ENCODE measurements around the gene MAP3K14. TPM values are rescaled to one million over a fixed set of nuclear protein-coding genes. Genes with fewer than 3 reads are reported as not detected.

MAP3K14 gene
- total and polyA plus RNA-seq, 4 donors = 1.2 to 7.8 (median 4.2) TPM

DNA sequence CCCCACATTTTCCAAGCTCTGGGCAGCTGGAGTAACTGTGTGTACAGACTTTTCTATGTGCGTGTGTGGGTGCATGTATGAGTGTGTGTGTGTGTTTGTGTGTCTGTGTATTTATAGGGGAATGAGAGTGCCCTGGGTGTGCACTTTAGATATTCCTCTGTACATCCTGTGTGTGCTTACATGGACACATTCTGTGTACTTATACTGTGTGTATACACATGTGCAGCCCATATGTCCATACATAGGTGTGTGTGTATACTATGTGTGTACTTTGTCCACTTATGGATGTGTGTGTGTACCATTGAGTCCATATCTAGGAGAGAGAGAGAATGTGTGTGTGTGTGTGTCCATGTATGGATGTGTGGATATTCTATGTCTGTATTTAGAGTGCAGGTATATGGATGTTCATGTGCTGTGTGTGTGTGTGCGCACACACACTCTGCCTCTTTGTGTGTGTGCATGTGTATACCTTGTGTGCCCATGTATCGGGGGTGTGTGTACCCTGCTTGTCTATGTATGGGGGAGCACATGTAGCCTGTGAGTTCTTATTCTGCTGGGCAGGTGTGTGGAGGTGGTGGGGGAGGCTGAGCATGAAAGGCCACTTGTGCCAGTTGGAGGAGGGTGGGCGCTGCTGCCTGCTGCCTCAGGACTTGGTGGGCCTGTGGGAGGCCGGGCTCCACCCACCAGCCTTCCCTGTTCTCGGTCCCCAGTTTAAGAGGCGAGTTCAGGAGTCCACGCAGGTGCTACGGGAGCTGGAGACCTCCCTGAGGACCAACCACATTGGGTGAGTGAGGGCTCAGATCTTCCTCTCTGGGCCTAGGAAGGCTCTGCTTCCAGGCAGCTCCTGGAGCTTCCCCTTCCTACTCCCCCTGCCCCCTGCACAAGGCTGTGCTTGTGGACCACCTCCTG lies 84.1 kb downstream of the MAP3K14 start:
- H3K27me3 ChIP-seq (ENCODE audit: control insufficient read depth in 4 of 4, insufficient read depth in 4 of 4, low read length in 3 of 4) = no peaks in the 10 kb centered on the region
- WGBS = 90% methylated on average over 9 of the region's 9 CpGs
- peaks cover 0 to 5% (median 0%) of the 10 kb centered on the region in 4 donors for H3K4me1 ChIP-seq (ENCODE audit: control insufficient read depth in 4 of 4, insufficient read depth in 4 of 4, low read length in 3 of 4)
- no peak overlapping the region for H3K9ac ChIP-seq (ENCODE audit: low read depth in 1 of 2, low read length in 2 of 2)
- TF ChIP-seq FOXA1 (IDR thresholded peaks at IDR 0.05) = no peak
- TF ChIP-seq CTCF (IDR thresholded peaks at IDR 0.05; ENCODE audit: low read depth, low read length, missing input control) = no peak
- TF ChIP-seq HNF4A (conservative IDR thresholded peaks at IDR 0.05) = no peak
- no peak for TF ChIP-seq JUND (IDR thresholded peaks at IDR 0.05)
- H3K9me3 ChIP-seq (ENCODE audit: control insufficient read depth in 4 of 4, low read length in 3 of 4) = no peaks in the 10 kb centered on the region
- H3K4me3 ChIP-seq (ENCODE audit: low read depth in 1 of 3, low read length in 3 of 3) = no peak overlapping the region
- no peaks in the 10 kb centered on the region for H3K36me3 ChIP-seq (ENCODE audit: control insufficient read depth in 4 of 4, insufficient read depth in 3 of 4, low read depth in 1 of 4, low read length in 3 of 4)
- H3K27ac ChIP-seq (ENCODE audit: low read depth in 1 of 2, low read length in 2 of 2) = no peak overlapping the region
- no peak for DNase-seq (ENCODE audit: low spot score)

DNA sequence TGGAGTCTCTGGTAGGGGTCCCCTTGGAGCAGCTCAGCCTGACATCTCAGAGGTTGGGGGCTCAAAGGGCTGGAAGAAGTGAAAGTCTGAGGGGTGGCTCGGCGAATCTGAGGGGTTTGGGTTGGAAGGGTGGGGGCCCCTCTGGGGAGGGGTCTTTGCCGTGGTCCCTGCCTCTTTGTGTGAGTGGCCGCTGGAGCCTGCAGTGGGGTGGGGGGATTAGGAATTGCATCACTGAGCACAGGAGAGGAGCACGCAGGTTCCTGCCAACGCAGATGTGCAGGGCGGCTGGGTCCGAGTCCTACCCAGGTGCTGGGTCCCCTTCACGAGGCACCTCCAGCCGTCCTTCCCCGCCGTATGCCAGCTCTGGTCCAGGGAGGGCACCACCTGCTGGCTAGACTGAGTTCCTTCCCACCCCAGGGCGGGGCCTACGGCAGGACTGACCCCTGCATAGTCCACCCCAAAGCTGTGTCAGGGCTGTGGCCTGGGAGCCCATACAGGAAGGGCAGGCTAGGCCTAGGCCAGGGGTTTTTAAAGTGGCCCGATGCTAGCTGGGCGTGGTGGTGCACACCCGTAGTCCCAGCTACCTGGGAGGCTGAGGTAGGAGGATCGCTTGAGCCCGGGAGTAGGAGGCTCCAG lies 85.2 kb downstream of the MAP3K14 start:
- Histone ChIP-seq H3K9ac (ENCODE audit: low read depth in 1 of 2, low read length in 2 of 2) (no peak overlapping the region), H3K27ac (ENCODE audit: low read depth in 1 of 2, low read length in 2 of 2) (no peak overlapping the region), H3K27me3 (ENCODE audit: control insufficient read depth in 4 of 4, insufficient read depth in 4 of 4, low read length in 3 of 4) (no peaks in the 10 kb centered on the region), H3K4me3 (ENCODE audit: low read depth in 1 of 3, low read length in 3 of 3) (no peak overlapping the region), H3K9me3 (ENCODE audit: control insufficient read depth in 4 of 4, low read length in 3 of 4) (no peaks in the 10 kb centered on the region), H3K36me3 (ENCODE audit: control insufficient read depth in 4 of 4, insufficient read depth in 3 of 4, low read depth in 1 of 4, low read length in 3 of 4) (no peaks in the 10 kb centered on the region), H3K4me1 (ENCODE audit: control insufficient read depth in 4 of 4, insufficient read depth in 4 of 4, low read length in 3 of 4) (peaks cover 0 to 5% (median 0%) of the 10 kb centered on the region in 4 donors)
- WGBS = 72% methylated on average over 19 of the region's 19 CpGs
- DNase-seq (ENCODE audit: low spot score) = no peak
- TF ChIP-seq TAF1 (conservative IDR thresholded peaks at IDR 0.05) (no peak), CTCF (IDR thresholded peaks at IDR 0.05; ENCODE audit: low read depth, low read length, missing input control) (peak; percentile 24), RAD21 (IDR thresholded peaks at IDR 0.05) (peak in 1 of 2 donors; percentile 46), NR2F2 (IDR thresholded peaks at IDR 0.05) (no peak), ATF3 (IDR thresholded peaks at IDR 0.05) (no peak)

DNA sequence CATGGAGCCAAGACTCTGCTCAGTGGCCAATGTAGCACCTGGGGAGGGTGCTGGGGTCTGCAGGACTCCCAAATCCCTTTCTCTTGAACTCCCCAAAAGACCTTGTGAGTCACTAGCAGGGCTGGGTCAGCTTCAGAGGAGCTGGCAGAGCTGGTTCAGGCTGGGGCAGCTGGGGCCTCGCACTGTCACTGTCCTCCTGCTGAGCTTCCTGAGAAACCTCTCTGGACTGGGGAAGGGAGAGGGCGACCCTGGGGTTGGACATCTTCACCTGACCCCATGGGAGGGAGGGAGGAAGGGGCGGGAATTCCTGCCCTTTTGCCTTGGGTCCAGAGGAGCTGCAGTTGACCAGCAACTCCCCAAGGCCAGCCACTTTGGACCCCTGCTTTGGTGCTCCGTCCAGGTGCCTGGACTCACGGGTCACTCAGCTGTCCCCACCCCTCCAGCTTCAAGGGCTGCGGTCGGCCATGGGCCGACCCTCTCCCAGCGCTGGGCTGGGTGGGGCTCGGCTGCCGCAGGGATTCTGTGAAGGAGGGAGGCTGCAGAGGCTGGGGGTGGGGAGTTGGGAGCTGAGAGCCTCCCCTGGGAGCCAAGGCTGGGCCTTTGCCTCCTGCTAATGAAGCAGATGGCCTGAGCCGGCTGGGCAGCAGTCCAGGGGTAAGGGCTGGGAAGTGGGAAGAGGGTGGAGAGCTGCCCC lies 85.9 kb downstream of the MAP3K14 start:
- no peak for TF ChIP-seq RAD21 (IDR thresholded peaks at IDR 0.05)
- no peak for TF ChIP-seq SP1 (IDR thresholded peaks at IDR 0.05)
- TF ChIP-seq ZBTB33 (IDR thresholded peaks at IDR 0.05) = no peak
- TF ChIP-seq TAF1 (conservative IDR thresholded peaks at IDR 0.05) = no peak
- H3K4me3 ChIP-seq (ENCODE audit: low read depth in 1 of 3, low read length in 3 of 3) = no peak overlapping the region
- peaks cover 0 to 5% (median 0%) of the 10 kb centered on the region in 4 donors for H3K4me1 ChIP-seq (ENCODE audit: control insufficient read depth in 4 of 4, insufficient read depth in 4 of 4, low read length in 3 of 4)
- no peak overlapping the region for H3K9ac ChIP-seq (ENCODE audit: low read depth in 1 of 2, low read length in 2 of 2)
- H3K36me3 ChIP-seq (ENCODE audit: control insufficient read depth in 4 of 4, insufficient read depth in 3 of 4, low read depth in 1 of 4, low read length in 3 of 4) = no peaks in the 10 kb centered on the region
- no peak for DNase-seq (ENCODE audit: low spot score)
- no peaks in the 10 kb centered on the region for H3K9me3 ChIP-seq (ENCODE audit: control insufficient read depth in 4 of 4, low read length in 3 of 4)
- no peaks in the 10 kb centered on the region for H3K27me3 ChIP-seq (ENCODE audit: control insufficient read depth in 4 of 4, insufficient read depth in 4 of 4, low read length in 3 of 4)
- H3K27ac ChIP-seq (ENCODE audit: low read depth in 1 of 2, low read length in 2 of 2) = no peak overlapping the region
- WGBS = 53% methylated on average over 12 of the region's 12 CpGs

Data from liver (tissue), 9 donors.